Amniotic stem cell (primary cell): ENCODE results near the gene BSG.
A peak's percentile ranks its signal among the peaks of the same experiment; 100 is the strongest.

Experiments used
- DNase-seq: peaks from one replicate; lab custom pipeline; 2025; lab: John Stamatoyannopoulos, UW

The BSG gene

GRCh38 chr19:572140-572742, at the start of gene BSG:
TSS of gene BSG (plus strand) at chr19:572596. CDS start at chr19:572635, 39 bp downstream.
- DNase-seq, result peak; percentile 95

GRCh38 chr19:522726-523125, 49.7 kb upstream of the BSG start:
- DNase-seq, result no peak

DNA sequence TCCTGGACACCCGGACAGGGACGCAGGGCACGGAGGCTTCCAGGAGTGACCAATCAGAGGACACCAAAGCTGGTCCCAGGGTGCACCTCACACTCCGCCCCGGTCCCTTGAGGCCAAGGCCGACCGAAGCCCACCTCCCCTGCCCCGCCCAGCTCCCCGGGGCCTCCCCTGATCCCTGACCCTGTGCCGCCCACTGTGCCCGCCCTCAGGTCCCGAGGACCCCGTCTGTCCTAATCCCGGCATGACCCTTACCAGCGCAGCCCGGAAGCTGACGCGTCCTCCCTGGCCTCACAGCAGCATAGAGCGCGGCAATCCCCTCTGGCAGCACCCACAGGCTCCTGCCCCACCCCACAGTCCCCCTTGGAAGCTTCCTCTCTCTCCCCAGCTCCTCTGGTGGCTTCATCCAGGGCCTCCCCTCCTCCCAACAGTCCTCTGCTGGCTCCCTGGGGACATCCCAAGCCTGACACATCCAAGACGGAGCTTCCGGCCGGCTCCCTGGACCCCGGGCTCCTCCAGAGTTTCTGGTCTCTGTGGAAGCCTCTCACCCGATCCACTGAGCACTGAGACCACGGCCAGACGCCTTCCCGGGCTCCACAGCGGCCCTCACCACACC, 48.2 kb upstream of the BSG start:
- no peak for DNase-seq

DNA sequence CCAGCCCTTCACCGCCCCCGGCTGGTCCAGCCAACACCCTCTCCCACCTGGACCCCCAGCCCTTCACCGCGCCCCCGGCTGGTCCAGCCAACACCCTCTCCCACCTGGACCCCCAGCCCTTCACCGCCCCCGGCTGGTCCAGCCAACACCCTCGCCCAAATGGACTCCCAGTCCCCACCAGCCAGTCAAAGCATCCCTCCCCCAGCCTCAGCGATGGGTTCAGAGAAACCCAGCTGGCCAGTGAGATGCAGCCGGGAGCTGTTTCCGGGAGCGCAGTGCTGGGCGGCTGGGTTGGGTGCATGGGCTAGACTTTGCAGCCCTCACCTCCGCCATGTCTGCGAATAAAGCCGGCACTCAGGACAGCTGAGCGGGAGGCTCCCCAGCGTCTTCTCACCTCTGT, 47.4 kb upstream of the BSG start:
- DNase-seq, result no peak

- no peak for DNase-seq
These were observed 46.5 kb upstream of the BSG start for GRCh38 chr19:525857-526419.

DNA sequence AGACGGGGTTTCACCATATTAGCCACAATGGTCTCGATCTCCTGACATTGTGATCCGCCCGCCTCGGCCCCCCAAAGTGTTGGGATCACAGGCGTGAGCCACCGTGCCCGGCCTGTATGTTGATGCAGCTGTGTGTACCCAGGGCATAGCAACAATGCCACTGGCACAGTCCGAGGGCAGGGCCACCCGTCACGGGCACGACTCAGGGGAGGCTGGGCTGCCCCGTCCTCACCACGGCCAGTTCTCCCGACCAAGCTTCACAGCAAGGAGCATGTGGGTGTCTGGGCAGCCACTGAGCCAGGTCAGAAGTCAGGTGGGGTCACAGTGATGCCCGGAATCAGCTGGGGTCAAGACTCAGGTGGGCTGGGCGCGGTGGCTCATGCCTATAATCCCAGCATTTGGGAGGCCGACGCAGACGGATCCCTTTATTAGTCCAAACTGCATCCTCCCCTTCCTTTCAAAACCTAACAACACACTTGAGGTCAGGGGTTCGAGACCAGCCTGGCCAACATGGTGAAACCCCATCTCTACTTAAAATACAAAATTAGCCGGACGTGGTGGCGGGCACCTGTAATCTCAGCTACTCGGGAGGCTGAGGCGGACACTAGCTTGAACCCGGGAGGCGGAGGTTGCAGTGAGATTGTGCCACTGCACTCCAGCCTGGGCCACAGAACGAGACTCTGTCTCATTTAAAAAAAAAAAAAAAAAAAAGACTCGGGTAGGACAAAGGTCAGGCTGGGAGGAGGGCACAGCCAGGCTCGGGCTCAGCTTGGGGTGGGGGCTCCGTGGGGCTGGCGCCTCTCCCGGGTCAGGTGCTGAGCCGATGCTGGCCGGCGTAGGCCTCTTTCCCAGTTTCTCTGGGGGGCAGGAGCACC, 42.0 kb upstream of the BSG start:
- no peak for DNase-seq

DNA sequence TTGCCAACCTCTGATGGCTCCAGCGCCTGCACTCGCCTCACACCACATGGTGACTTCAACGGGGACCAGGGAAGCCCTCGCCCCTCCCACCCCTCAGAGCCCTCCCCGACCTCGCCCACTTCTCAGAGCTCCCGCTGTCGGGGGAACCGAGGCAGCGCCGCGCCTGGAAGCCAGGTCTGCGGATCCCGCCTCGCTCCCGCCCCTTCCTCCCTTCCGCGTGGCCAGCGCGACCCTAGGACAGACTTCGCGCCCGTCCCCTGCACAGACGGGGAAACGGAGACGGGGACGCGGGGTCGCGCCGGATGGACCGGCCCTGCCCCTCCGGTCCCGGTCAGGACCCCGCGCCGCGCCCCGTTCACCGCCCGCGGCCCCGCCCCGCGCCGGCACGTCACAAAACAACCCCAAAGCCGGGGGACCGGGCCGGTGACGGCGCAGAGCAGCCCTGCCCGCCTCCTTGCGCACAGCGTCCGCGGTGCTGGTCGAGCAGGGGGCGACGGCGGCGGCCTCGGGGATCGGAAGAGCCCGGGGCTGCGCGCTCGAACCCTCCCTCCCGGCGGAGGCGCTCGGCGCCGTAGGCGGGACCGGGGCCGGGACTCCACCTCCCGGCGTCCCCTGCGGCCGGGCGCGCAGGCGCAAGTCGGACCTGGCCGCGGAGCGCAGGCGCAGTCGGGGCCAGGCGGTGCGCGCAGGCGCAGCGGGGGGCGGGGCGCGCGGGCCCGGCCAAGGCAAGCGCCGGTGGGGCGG, 41.2 kb upstream of the BSG start:
- DNase-seq, result peak; percentile 68

- DNase-seq, result no peak
These were observed 40.4 kb upstream of the BSG start, which contains the start of gene CDC34 for GRCh38 chr19:531753-532560. TSS of gene CDC34 (plus strand) at chr19:531760. CDS start at chr19:531932, 172 bp downstream.

DNA sequence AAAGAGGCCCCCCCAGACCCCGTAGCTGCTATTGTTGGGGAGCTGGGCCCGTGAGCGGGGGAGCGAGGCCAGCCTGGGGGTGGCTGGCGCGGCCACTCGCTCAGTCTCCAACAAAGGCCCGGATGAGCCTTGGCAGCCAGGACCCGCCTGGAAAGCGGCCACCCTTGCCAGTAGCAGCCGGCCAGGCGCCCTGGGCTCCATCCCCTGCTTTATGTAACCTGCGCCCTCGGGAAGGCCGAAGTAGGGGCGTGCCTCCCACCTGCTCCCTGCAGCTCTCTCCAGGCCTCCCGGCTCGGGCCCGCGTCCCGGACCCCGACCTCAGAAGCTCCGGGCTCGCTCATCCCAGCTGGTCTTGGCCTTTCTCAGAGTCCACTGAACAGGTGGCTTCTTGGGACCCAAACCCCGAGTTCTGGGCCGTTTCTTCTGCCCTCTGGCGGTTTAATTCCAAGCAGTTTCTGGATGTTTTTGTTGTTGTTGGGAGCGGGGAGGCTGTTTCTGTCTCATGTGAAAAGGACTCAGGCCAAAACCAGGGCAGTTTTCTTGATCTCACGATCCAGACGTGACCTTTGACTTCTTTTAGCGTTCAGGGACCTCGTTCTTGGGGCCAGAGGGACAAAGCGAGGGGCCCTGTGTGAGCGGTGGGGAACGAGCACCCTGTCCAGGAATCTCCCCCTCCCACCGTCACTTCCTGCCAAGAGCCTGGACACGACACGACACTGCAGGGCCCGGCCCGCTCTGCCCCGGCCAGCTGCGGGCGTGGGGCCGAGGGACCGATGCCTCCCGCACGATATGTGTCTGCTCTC, 39.6 kb upstream of the BSG start:
- peak; percentile 68 for DNase-seq

DNA sequence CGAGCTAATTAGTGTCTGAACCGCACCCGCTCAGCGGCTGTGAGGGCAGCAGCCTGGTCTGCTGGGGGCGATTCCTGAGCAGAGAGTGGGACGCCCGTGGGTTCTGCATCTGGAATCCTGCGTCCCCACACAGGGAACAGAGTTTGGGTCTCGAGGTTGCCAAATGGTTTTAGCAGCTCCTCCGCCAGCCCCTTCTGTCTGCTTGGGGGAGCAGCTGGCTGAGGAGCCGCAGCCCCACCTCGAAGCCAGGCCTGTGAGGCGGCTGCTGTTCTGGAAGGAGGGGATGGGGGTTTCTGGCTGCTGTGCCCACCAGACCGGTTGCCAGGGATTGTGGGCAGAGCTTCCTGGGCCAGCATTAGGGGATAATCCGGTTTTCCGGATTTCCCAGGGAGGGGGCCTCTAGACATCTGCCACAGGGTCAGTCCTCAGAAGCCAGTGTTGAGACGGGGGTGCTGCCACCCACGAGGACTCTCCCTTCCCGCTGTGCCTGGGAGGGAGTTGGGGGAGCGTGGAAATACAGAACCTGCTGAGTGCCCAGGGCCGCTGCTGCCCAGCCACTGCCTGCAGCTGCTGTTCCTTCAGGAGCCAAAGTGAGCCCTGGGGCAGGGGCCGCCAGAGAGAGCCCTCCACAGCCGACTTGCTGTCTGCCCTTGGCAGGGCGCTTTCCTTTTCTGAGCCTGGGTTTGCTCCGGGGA, 38.9 kb upstream of the BSG start:
- DNase-seq, result no peak

DNA sequence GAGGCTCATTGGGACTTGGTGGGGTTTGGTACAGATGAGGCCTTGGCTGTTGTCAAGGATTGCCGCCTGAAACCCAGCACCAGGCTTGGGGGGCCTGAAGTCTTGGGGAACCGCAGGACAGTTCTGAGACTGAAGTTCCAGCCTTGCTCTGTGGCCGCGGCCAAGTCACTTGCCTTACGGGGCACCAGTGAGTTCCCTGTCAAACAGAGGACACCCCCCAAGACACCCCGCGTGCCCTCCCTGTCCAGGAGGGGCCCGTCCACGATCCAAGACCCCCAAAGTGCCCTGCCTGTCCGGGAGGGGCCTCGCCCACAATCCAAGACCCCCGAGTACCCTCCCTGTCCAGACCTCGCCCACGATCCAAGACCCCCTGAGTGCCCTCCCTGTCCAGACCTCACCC, 38.3 kb upstream of the BSG start:
- DNase-seq, result no peak

DNA sequence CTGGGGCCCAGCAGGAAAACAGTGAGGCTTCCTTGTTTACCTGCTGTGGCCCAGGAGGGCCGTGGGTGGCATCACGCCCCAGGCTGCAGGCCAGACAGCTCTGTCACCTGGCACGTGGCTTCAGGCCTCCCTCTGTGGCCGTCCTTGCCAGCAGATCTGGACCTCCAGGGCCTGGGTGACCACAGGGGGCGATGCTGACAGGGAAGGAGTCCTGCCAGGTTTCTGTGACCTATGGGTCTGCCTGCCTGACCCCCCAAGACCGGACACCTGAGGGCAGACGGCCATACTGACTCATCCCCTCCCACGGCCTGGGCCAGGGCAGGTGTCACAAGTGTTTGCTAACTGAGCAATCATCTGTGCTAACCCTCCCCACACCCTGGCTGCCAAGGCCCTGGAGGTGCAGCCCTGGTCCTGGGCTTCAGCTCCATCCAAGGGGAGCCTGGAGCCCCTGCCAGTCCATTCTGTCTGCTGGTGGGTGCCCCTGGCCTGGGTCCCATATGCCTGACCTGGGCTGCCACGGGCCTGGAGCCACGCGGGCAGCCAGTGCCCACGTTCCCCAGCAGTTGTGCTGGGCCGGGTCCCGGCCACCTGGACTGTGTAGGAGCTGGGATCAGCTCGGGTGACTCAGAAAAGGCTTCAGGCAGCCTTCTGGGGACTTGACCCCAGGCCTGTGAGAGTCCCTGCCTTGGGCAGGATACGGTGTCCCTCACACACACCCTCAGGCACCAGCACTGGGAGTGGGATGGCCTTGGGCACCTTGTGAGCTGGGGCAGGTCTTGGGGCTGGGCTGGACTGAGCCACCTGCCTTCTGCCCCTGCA, 37.2 kb upstream of the BSG start:
- no peak for DNase-seq

GRCh38 chr19:536031-536880, 36.1 kb upstream of the BSG start:
- DNase-seq, result no peak

DNA sequence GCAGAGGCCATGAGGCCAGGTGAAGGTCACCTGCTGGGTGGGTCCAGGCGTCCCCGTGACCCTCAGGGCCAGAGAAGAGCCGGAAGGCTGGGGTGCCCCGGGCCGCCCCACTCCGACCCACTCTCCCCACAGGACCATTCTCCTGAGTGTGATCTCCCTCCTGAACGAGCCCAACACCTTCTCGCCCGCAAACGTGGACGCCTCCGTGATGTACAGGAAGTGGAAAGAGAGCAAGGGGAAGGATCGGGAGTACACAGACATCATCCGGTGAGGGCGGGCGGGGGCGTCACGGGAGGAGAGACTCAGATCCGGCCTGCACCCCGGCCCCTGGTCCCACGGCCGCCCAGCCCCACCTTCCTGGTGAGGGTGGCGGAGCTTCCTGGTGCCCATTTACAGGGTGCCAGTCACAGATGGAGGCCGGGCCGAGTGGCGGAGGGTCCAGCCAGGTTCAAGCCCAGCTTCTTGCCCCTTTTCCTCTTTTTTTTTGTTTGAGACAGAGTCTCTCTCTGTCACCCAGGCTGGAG, 35.5 kb upstream of the BSG start:
- no peak for DNase-seq

DNA sequence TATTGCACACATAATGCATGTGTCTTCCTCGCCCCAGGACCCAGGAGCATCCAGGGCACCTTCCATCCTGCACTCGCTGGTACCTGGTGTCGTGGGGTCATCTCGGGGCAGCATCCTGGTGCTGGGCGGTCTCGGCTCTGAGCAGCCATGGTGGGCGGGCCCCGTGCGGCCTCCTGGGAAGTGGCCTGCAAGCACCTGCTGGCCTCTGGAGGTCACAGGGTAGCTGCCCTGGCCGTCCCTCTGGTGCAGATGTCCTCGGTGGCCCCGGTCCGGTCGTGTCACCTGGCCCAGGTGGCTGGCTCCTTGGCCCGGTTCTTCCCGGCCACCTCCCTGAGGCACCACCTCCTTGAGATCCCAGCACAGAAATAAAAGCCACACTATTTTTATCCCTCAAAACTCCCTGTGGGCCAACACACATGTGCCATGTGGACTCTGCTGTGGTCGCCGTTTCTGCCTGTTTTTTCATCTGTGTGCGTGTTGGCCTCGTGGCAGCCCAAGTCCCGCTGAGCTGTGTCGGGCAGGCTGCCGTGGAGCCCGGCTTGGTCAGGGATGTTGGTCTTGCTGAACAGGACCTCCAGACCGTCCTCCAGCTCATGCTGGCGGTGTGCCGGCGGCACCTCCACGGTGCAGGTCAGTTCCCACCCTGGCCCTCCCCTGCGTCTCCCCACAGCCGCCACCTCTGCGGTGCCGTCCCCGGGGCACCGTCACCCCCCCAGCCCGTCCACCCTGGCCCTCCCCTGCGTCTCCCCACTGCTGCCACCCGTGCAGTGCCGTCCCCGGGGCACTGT, 33.6 kb upstream of the BSG start:
- no peak for DNase-seq

DNA sequence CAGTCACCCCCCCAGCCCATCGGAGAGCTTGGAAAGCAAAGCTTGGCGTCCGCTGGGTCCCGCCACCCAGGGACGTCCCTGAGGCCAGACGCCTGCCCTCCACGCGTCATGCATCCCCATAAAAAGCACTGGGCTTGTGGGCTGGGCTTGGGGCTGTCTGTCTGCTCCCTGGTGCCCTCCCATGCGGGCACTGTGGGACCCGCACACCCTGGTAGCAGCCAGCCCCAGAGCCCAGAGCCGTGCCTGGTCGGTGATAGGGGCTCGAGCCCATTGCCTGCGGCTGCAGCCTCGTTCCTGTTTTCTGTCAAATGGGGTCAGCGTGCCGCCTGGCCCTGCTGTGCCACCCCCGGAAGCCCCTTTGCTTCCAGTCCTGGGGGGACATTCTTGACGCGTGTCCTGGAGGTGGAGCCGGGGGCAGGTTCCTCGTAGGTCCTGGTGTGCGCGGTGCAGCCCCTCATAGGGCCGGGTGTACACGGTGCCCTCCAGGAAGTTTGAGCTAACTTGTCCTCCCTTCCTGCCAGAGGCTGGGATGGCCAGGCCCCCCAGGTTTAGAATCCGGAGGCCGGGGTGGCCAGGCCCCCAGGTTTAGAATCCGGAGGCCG, 32.9 kb upstream of the BSG start:
- no peak for DNase-seq
